ENCODE measurements around the gene EEF1AKMT3. TPM values are rescaled to one million over a fixed set of nuclear protein-coding genes. Genes with fewer than 3 reads are reported as not detected.
A peak's percentile ranks its signal among the peaks of the same experiment; 100 is the strongest.

EEF1AKMT3 gene
- total and polyA plus RNA-seq, 2 of the 4 experiments (the other 2 are of a cell fraction) = 3.2 to 8.1 TPM

GRCh38 chr12:57746025-57746424 lies 26.4 kb upstream of the EEF1AKMT3 start:
- no peaks in the 10 kb centered on the region for H3K9me3 ChIP-seq (ENCODE audit: control insufficient read depth, insufficient read depth, low read length)
- no peak overlapping the region for H3K14ac ChIP-seq (replicated peaks; ENCODE audit: low read depth, low read length)
- ATAC-seq (ENCODE audit: low read depth) (no peak), DNase-seq (no peak)
- no peak overlapping the region for H2BK15ac ChIP-seq (ENCODE audit: low read depth, low read length)
- TF ChIP-seq FOS (IDR thresholded peaks at IDR 0.05; ENCODE audit: low read depth, low read length) = no peak
- no peak for TF ChIP-seq RAD21 (IDR thresholded peaks at IDR 0.05; ENCODE audit: low read length)
- TF ChIP-seq BHLHE40 (IDR thresholded peaks at IDR 0.05; ENCODE audit: low read depth, low read length) = no peak
- no peak for TF ChIP-seq RCOR1 (IDR thresholded peaks at IDR 0.05; ENCODE audit: insufficient replicate concordance, low read length)
- peak overlapping the region; percentile 93; the same call in 1 of the 2 replicates for H3K27ac ChIP-seq (ENCODE audit: insufficient read depth, low read length)
- dilution Hi-C loops (cut with HindIII; ENCODE audit: low sequenced_read_pairs, unreplicated experiment) = no loop called here
- no peak overlapping the region for H2BK120ac ChIP-seq (ENCODE audit: low read depth, low read length)
- H3K79me1 ChIP-seq (ENCODE audit: low read depth in 1 of 2, low read length in 2 of 2) = peaks cover 22 to 47% of the 10 kb centered on the region in 2 experiments; a peak in 3 of 4 replicates
- peaks cover 15% of the 10 kb centered on the region for H3K9me1 ChIP-seq (ENCODE audit: insufficient read depth, low read length)
- 100% methylated on average over 1 of the region's 3 CpGs; no CpG with 5 or more reads in 1 of the 2 experiments for WGBS, 2 experiments (ENCODE audit: extremely low coverage in 2 of 2, insufficient read length in 1 of 2)
- H2BK20ac ChIP-seq (ENCODE audit: low read depth, low read length) = no peak overlapping the region
- no peak overlapping the region for H3K9ac ChIP-seq (ENCODE audit: low read depth, low read length)
- H3K27me3 ChIP-seq (ENCODE audit: control insufficient read depth, insufficient read depth, low read length) = peaks cover 12% of the 10 kb centered on the region
- H3K4me2 ChIP-seq (ENCODE audit: low read depth, low read length) = peak overlapping the region; percentile 94
- peak overlapping the region; percentile 69; the same call in 1 of the 2 replicates for H3K4me3 ChIP-seq (ENCODE audit: insufficient read depth, low read depth, low read length)
- peak overlapping the region; percentile 100 for H3K4ac ChIP-seq (ENCODE audit: low read depth, low read length)
- in situ Hi-C loops (cut with MboI; ENCODE audit: low sequenced_read_pairs) = no loop called here
- H2AK5ac ChIP-seq (ENCODE audit: low read depth, low read length) = peak overlapping the region; percentile 98
- peak overlapping the region; percentile 74 to 100; a peak in 3 of 4 replicates for H4K8ac ChIP-seq (ENCODE audit: low read depth in 2 of 2, low read length in 2 of 2)
- H2AK9ac ChIP-seq (replicated peaks; ENCODE audit: low read depth, low read length, poor library complexity) = peak overlapping the region; percentile 99
- ChIA-PET CTCF (interaction anchor here (1.9 kb wide), 1 partner anchor 10 kb away, joined by 6 read pairs; no protein-coding TSS in a partner anchor), POLR2A (ENCODE audit: unreplicated experiment) (no interaction called here)
- H3K4me1 ChIP-seq (ENCODE audit: control insufficient read depth, insufficient read depth, low read length) = peaks cover 7% of the 10 kb centered on the region
- H3K36me3 ChIP-seq (ENCODE audit: control insufficient read depth, insufficient read depth, low read length) = peaks cover 24% of the 10 kb centered on the region
- H2AFZ ChIP-seq (replicated peaks; ENCODE audit: low read length, poor library complexity) = no peak overlapping the region
- no peak overlapping the region for H3K23ac ChIP-seq (ENCODE audit: low read depth, low read length)
- H4K20me1 ChIP-seq (ENCODE audit: insufficient read depth, low read length) = 0 out of 2 replicates have a peak, but pooled peaks cover 7% of the 10 kb centered on the region
- H3K18ac ChIP-seq (ENCODE audit: low read depth, low read length) = no peak overlapping the region
- H2BK5ac ChIP-seq (ENCODE audit: low read depth, low read length, poor library complexity, severe bottlenecking) = no peak overlapping the region
- H4K5ac ChIP-seq (ENCODE audit: low read depth, low read length) = peak overlapping the region; percentile 80; the same call in 1 of the 2 replicates
- intact Hi-C loops (cut with micrococcal nuclease) = no loop called here
- H4K91ac ChIP-seq (ENCODE audit: insufficient read depth, low read depth, low read length) = no peak overlapping the region; the same call in 1 of the 2 replicates
- no TSS peak for BruUV-seq (replicated peaks)
- H3K56ac ChIP-seq (ENCODE audit: extremely low read depth, insufficient read depth, low read length) = no peak overlapping the region
